Measurements from ENCODE around the gene TTLL11. TPM values are rescaled to one million over a fixed set of nuclear protein-coding genes. Genes with fewer than 3 reads are reported as not detected.
A peak's percentile ranks its signal among the peaks of the same experiment; 100 is the strongest.

The TTLL11 gene
- total RNA-seq, 4 donors from 2014 or later, result 9.8 to 18.6 (median 15.6) TPM

DNA sequence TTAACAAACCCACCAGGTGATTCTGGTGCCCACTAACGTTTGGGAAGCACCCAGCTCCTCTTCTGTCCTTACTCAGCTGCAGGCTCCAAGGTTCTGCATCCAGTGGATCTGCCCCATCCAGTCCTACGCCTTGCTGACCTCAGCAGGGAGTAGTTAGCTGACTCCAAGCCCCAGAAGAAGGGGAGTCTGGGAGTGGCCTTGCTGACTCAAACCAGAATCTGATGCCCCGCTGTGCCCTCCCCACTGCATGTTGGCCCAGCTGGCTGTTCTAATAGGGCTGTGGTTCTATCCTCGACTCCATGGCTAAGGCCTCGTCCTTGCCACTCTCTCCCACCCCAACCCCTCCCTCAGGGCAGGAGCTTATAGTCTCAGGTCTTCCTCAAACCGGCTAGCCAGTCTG lies 136.3 kb downstream of the TTLL11 start:
- TF ChIP-seq POLR2A (IDR thresholded peaks at IDR 0.05) (no peak), EP300 (IDR thresholded peaks at IDR 0.05) (no peak)
- TF ChIP-seq, protein P1, sequence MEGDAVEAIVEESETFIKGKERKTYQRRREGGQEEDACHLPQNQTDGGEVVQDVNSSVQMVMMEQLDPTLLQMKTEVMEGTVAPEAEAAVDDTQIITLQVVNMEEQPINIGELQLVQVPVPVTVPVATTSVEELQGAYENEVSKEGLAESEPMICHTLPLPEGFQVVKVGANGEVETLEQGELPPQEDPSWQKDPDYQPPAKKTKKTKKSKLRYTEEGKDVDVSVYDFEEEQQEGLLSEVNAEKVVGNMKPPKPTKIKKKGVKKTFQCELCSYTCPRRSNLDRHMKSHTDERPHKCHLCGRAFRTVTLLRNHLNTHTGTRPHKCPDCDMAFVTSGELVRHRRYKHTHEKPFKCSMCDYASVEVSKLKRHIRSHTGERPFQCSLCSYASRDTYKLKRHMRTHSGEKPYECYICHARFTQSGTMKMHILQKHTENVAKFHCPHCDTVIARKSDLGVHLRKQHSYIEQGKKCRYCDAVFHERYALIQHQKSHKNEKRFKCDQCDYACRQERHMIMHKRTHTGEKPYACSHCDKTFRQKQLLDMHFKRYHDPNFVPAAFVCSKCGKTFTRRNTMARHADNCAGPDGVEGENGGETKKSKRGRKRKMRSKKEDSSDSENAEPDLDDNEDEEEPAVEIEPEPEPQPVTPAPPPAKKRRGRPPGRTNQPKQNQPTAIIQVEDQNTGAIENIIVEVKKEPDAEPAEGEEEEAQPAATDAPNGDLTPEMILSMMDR (IDR thresholded peaks at IDR 0.05), result no peak
- WGBS, 2 donors, result 89% methylated on average over 6 of the region's 6 CpGs
- peaks cover 0 to 15% (median 0%) of the 10 kb centered on the region in 4 donors for H3K4me1 ChIP-seq
- no peaks in the 10 kb centered on the region for H3K9me3 ChIP-seq
- no peak overlapping the region for H3K4me3 ChIP-seq
- peaks cover 0 to 9% (median 0%) of the 10 kb centered on the region in 3 donors for H3K36me3 ChIP-seq
- H3K27ac ChIP-seq, result no peak overlapping the region
- H3K27me3 ChIP-seq, result no peaks in the 10 kb centered on the region
- DNase-seq (ENCODE audit: low spot score in 2 of 2), result no peak

DNA sequence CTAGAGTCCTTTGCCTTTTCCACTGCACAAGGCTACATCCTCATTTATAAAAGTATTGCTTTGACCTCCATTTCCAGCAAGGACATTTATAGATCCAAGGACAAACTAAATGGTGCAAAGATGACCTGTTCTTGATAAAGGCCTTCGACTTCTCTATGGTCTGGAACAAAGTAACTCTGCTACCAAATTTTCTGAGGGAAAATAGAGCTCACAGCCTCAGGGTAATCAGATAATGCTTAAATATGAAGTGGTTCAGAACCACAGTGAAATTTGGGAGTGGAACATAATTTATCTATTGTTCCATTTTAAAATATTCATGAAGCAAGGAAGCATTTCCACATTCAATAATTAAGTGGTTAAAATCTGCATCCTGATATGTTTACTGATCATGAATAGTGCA lies 137.5 kb downstream of the TTLL11 start:
- H3K27me3 ChIP-seq, result no peaks in the 10 kb centered on the region
- WGBS, 2 donors, result 75 to 88% methylated on average over 1 of the region's 1 CpG
- peaks cover 0 to 15% (median 0%) of the 10 kb centered on the region in 4 donors for H3K4me1 ChIP-seq
- H3K4me3 ChIP-seq, result no peak overlapping the region
- no peak for DNase-seq (ENCODE audit: low spot score in 2 of 2)
- H3K36me3 ChIP-seq, result peaks cover 0 to 9% (median 0%) of the 10 kb centered on the region in 3 donors
- H3K9me3 ChIP-seq, result no peaks in the 10 kb centered on the region
- TF ChIP-seq, protein P1 (IDR thresholded peaks at IDR 0.05), result no peak
- no peak for TF ChIP-seq POLR2A (IDR thresholded peaks at IDR 0.05)
- TF ChIP-seq EP300 (IDR thresholded peaks at IDR 0.05), result no peak
- H3K27ac ChIP-seq, result no peak overlapping the region

DNA sequence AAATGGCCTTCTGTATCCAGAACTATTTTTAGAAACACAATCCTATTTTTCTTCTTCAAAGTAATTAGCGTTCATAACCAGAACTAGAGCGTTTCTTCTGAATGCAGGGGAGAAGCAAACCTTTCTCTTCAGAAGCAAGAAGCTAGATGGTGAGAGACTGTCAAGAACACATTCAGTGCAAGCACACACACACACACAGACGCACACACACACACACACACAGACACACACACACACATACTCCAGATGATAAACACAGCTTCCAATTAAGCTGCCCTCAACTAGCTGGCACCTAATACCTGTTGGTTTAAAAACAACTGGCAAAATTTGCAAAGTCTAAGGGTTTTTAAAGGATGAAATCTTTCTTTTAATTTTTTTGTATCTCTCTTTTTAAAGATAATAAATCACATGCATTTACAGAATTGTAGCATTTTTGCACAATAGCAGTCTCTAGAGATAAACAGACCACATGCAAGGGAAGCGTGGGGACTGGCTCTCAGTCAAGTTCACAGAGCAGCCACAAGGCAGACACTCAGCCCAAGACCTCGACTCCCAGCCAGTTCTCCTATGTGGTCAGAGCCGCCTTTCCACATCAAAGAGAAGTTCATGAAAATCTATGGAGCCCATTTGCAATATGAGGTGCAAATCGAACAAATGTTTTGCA lies 138.5 kb downstream of the TTLL11 start:
- no peaks in the 10 kb centered on the region for H3K9me3 ChIP-seq
- 42 to 43% methylated on average over 7 of the region's 7 CpGs for WGBS, 2 donors

DNA sequence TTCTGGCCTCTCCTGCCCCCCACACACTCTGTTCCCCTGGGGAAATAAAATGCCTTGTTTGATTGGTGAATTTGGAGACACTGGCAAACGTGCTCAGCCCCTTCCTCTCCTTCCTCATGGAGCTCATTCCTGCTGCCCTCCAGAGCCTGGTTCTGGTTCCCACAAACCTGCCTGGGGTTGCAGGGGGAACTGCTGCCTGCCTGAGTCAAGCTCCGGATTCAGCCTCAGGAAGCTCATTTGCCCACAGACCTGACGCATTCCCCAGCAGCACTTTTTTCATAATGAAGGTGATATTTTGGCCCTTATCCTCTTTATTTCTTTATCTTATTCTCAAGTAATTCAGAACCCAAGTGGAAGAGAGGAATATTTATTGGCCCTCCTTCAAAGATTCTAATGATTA lies 140.5 kb downstream of the TTLL11 start:
- Histone ChIP-seq H3K27me3 (no peaks in the 10 kb centered on the region), H3K9me3 (no peaks in the 10 kb centered on the region), H3K36me3 (peaks cover 0 to 14% (median 0%) of the 10 kb centered on the region in 3 donors), H3K4me3 (no peak overlapping the region), H3K27ac (no peak overlapping the region), H3K4me1 (peaks cover 0 to 15% (median 0%) of the 10 kb centered on the region in 4 donors)
- DNase-seq (ENCODE audit: low spot score in 2 of 2), result no peak
- TF ChIP-seq, protein P1 (IDR thresholded peaks at IDR 0.05), result no peak
- TF ChIP-seq POLR2A (IDR thresholded peaks at IDR 0.05) (no peak), EP300 (IDR thresholded peaks at IDR 0.05) (no peak)
- 74 to 76% methylated on average over 3 of the region's 3 CpGs for WGBS, 2 donors

More for the DNA sequence above, 138.5 kb downstream of the TTLL11 start:
- Histone ChIP-seq H3K4me3 (no peak overlapping the region), H3K36me3 (peaks cover 0 to 9% (median 0%) of the 10 kb centered on the region in 3 donors), H3K27me3 (no peaks in the 10 kb centered on the region), H3K27ac (peak overlapping the region in 1 of 4 donors; percentile 10), H3K4me1 (peaks cover 0 to 15% (median 0%) of the 10 kb centered on the region in 4 donors)
- TF ChIP-seq POLR2A (IDR thresholded peaks at IDR 0.05) (no peak), EP300 (IDR thresholded peaks at IDR 0.05) (no peak)
- TF ChIP-seq, protein P1 (IDR thresholded peaks at IDR 0.05), result peak in 1 of 5 experiments; percentile 14
- peak in 1 of 2 donors; percentile 57 for DNase-seq (ENCODE audit: low spot score in 2 of 2)

DNA sequence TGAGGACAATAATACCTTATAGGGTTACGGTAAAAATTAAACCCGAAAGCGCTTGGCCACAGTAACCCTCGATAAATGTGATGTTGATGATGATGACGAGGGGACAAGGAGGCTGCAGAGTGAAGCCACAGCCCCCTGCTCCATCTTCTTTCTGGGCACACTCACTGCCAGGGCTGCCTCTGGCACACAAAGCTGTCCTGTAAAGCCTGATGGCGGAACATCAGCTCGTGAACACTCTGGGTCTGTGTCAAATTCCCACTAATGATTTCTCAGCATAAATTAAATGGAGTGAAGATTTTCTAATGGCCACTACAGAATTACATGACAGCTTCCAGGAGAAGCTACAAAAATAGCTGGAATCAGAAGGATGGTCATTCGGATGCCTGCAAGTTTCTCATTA lies 142.2 kb downstream of the TTLL11 start:
- Histone ChIP-seq H3K4me1 (peaks cover 0 to 15% (median 0%) of the 10 kb centered on the region in 4 donors), H3K27me3 (no peaks in the 10 kb centered on the region), H3K4me3 (no peak overlapping the region), H3K9me3 (no peaks in the 10 kb centered on the region), H3K36me3 (peaks cover 0 to 5% (median 0%) of the 10 kb centered on the region in 3 donors), H3K27ac (no peak overlapping the region)
- 79 to 88% methylated on average over 8 of the region's 8 CpGs for WGBS, 2 donors
- no peak for DNase-seq (ENCODE audit: low spot score in 2 of 2)
- TF ChIP-seq EP300 (IDR thresholded peaks at IDR 0.05) (no peak), POLR2A (IDR thresholded peaks at IDR 0.05) (no peak)
- TF ChIP-seq, protein P1 (IDR thresholded peaks at IDR 0.05), result no peak

Measured in tibial nerve (tissue), 4 donors.